Left hindlimb (tissue), 1 donor: Measurements from ENCODE around the gene HSPA14.
"Not testable (repeated sequence)": the region's sequence is repeated elsewhere in the genome, so short reads cannot be mapped to it uniquely, and the experiment has no call there.

Experiments
- DNase-seq: peaks from one replicate; pipeline ENCODE4 v3.0.0-alpha.2; 2018

The HSPA14 gene

GRCh38 chr10:14884082-14884481, 46.0 kb downstream of the HSPA14 start:
- no peak for DNase-seq

DNA sequence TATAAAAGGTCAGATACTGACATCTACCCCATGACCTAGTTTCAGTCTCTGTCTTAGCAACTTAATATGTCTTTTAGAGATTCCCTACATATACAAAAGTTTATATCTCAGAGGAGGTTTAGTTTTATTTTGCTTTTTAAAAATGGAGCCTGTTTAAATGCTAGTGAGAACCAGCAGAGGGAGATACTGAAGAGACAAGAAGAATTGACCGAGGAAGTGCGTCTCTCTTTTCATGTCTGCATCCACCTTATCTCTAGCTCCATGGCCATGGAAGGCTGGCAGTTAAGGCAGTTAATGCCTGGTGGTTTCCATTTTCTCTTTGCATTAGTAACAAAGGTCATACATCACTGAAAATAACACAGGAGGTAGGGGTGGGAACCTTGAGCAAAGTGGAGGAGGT, 51.2 kb downstream of the HSPA14 start:
- no peak for DNase-seq

- DNase-seq = no peak
These were observed 53.0 kb downstream of the HSPA14 start for GRCh38 chr10:14891151-14891550.

DNA sequence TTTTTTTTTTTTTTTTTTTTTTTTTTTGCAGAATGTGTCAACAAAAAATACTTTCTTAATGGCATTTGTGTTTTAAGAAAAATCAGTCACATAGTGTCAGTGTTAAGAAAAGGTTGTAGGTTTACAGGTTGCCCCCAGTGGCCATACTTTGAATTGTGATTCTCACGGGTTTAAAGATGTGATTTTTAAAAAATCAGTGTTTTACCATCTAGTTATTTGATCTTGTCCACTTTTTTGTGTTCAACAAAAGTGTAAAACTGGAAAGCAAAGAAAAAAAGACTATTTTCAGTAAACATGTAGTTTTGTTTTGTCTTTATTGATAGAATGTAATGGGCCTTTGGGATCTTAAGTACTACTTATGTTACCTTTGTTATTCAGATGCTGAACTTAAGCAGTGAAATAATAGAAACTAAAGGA, 66.2 kb downstream of the HSPA14 start:
- no peak for DNase-seq

DNA sequence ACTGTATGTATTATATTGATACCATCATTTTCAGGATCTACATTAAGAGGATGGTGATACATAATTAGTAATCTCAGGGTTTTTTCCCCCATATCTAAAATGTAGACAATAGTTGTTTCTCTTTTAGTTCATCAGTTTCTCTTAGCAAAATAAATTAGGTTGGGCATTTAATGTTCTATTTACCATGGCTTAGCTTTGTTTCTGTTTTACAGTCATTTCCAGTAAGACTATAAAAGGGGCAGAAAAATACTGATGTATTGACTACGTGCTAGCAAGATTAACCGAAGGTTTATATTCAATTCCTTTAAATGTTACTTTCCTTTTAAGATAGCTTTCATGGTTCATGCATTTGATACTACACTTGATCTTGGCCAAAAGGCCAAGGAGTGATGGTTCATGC, 66.8 kb downstream of the HSPA14 start:
- DNase-seq = no peak

- no peak for DNase-seq
These were observed 67.8 kb downstream of the HSPA14 start for GRCh38 chr10:14905890-14906289.

GRCh38 chr10:14906765-14907164, 68.7 kb downstream of the HSPA14 start:
- DNase-seq = no peak

GRCh38 chr10:14907591-14907990, 69.5 kb downstream of the HSPA14 start:
- not testable (repeated sequence) for DNase-seq

DNA sequence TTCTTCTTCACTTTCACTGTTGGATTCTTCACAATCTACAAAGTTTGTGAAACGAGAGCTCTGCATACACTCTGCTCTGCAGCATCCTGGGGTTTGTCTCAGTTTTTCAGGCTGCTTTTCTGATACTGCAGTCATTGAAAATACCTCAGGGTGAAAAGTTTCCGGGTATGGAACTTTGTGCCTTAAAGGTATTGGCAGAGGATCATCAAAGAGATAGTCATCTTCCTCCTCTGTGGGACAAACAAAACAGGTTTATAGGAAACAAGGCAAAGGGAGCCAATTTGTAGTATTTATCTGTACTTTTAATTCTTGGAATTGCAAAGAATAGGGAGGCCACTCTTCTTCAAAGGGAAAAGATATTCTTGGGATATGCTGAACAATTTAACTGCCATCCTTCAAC, 71.0 kb downstream of the HSPA14 start:
- DNase-seq = no peak

- no peak for DNase-seq
These were observed 72.8 kb downstream of the HSPA14 start for GRCh38 chr10:14910953-14911352.

- no peak for DNase-seq
These were observed 73.7 kb downstream of the HSPA14 start for GRCh38 chr10:14911801-14912200.

- no peak for DNase-seq
These were observed 78.5 kb downstream of the HSPA14 start for GRCh38 chr10:14916600-14916999.

DNA sequence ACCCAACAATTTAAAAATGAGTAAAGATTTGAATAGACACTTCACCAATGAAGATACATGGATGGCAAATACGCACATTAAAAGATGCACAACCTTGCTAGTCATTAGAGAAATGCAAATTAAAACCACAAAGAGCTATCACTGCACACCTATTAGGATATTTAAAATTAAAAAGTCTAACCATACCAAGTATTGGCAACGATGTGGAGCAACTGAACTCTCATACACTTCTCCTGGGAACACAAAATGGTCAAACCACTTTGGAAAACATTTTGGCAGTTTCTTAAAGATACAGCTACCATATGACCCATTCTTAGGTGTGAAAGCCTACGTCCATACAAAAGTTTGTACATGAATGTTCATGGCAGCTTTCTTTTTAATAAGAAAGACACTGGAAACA, 79.7 kb downstream of the HSPA14 start:
- no peak for DNase-seq

DNA sequence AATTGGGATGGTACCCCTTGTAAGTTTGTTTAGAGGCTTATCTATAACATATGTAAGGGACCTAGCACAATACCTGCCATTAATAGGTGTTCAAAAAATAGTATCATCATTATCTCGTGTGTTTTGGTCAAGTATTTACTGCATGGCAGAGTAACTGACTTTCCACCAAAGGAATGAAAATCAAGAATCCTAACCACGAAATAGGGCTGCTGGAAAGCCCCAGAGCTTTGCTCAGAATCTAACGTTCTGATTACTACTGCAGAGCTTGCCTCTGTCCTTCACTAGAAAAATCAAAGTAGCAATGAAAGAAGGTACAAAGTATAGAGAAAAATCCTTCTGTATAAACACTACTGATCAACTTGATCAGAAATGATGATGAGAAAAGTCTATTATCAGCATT, 80.9 kb downstream of the HSPA14 start:
- no peak for DNase-seq
